ENCODE data around the gene ABCC8.

The ABCC8 gene

DNA sequence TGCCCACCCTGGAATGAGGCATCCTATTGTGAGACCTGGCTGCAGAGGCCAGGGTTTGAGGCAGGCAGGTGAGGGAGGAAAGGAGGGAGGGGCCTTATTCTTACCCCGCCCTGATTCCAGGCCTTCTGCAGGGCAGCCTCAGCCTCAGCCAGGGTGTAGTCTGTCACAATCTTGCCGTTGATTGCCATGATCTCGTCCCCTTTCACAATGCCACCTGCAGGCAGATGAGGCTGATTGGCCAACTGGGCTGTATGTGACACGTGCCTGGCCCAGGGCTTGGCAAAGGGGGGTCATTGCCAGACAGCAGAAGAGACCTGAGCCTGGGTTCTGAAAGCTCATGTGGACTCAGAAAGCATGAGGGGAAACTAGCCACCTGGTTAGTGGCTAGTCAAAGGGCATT, 21.4 kb upstream of the ABCC8 start:
- no peak for TF ChIP-seq CTCF (IDR thresholded peaks at IDR 0.05; ENCODE audit: borderline replicate concordance, insufficient read depth, low read depth, low read length)
- no peak overlapping the region for H3K4me3 ChIP-seq (ENCODE audit: low read depth, low read length)

- H3K4me3 ChIP-seq (ENCODE audit: low read depth, low read length) = no peak overlapping the region
- TF ChIP-seq CTCF (IDR thresholded peaks at IDR 0.05; ENCODE audit: borderline replicate concordance, insufficient read depth, low read depth, low read length) = no peak
Measured at GRCh38 chr11:17496406-17496805, 19.8 kb upstream of the ABCC8 start.

DNA sequence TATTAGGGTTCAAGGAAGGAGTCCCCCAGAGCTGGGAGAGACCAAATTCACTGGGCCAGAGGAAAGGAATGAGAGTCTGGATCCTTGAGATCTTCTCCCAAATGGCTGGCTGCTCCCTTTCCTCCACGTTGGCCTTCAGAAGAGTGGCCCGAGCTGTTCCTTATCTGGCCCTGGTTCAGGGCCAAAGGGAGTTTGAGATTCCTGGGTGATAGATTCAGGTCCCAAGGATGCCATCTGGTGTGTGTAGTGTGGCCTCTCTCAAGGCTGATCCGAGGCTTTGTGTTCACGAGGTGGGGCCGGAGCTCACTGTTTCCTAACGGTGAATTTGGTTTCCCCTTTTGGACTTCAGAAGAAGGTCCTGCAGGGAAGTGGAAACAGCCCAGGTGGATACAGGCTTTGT, 17.4 kb upstream of the ABCC8 start:
- no peak overlapping the region for H3K4me3 ChIP-seq (ENCODE audit: low read depth, low read length)
- TF ChIP-seq CTCF (IDR thresholded peaks at IDR 0.05; ENCODE audit: borderline replicate concordance, insufficient read depth, low read depth, low read length) = no peak

GRCh38 chr11:17490938-17491337, 14.3 kb upstream of the ABCC8 start:
- TF ChIP-seq CTCF (IDR thresholded peaks at IDR 0.05; ENCODE audit: borderline replicate concordance, insufficient read depth, low read depth, low read length) = no peak
- H3K4me3 ChIP-seq (ENCODE audit: low read depth, low read length) = no peak overlapping the region

DNA sequence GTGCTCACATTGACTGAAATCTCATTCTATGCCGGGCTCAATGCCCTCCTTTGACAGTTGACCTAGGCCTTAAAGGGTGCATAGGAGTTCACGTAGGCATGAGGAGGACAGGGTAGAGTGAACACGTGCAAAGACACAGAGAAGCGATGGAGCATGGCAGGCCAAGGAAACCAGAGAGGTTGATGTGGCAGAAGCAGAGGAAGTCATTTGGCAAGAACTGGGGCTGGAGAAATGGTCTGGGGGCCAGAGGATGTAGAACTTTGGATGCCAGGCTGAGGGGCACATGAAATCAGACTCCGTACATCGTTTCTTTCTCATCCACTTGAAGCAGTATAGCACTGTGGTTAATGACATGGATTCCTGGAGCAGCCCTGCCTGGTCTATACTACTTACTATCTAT, 13.6 kb upstream of the ABCC8 start:
- H3K4me3 ChIP-seq (ENCODE audit: low read depth, low read length) = no peak overlapping the region

DNA sequence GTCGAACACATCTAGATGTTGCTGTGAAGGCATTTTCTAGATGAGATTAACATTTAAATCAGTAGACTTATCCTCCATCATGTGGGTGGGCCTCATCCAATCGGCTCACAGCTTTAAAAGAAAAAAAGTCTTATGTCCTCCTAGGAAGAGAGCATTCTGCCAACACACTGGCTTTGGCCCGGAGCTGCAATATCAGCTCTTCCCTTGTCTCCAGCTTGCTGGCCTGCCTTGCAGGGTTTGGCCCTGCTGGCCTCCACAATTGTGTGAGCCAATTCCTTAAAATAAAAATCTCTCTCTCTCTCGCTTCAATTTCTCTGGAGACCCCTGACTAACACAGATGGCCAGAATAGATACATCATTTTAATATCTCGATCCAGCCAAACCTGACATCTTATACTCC, 13.1 kb upstream of the ABCC8 start:
- no peak overlapping the region for H3K4me3 ChIP-seq (ENCODE audit: low read depth, low read length)
- no peak for TF ChIP-seq CTCF (IDR thresholded peaks at IDR 0.05; ENCODE audit: borderline replicate concordance, insufficient read depth, low read depth, low read length)

More for the DNA sequence above, 13.6 kb upstream of the ABCC8 start:
- no peak for TF ChIP-seq CTCF (IDR thresholded peaks at IDR 0.05; ENCODE audit: borderline replicate concordance, insufficient read depth, low read depth, low read length)

DNA sequence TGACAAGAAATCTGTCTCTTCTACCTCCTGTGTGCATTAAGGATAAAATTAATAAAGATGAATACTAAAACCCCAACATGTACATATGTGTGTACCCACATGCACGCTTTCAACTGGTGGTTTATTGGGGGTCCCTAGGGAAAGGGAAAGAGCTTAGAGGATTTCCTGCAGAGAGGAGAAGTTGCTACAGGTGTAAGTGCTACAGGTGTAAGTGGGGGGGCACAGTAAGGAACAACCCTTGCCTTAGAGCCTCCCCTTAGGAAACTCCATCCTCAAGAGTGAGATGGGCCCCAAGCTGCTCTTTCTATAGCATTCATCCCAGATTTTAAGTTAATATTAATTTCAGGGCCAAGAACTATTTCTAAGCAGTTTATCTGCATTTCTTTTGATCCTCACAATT, 11.9 kb upstream of the ABCC8 start:
- TF ChIP-seq CTCF (IDR thresholded peaks at IDR 0.05; ENCODE audit: borderline replicate concordance, insufficient read depth, low read depth, low read length) = no peak

More for the DNA sequence above, 11.9 kb upstream of the ABCC8 start:
- H3K4me3 ChIP-seq (ENCODE audit: low read depth, low read length) = no peak overlapping the region

Data from GM12875 (cell line).